Activated CD8-positive, alpha-beta memory T cell treated with anti-CD3 and anti-CD28 coated beads, Interleukin-2, amount 50 U/mL, for 1 hour (primary cell): ENCODE results near the gene GYS1.

Source experiments
- DNase-seq: peaks from one replicate; pipeline ENCODE4 v3.0.0-alpha.2; 2020; ENCODE audit errors: extremely low read depth

GYS1 gene

GRCh38 chr19:49017666-49018351, 24.7 kb upstream of the GYS1 start:
- DNase-seq, result no peak

- DNase-seq, result no peak
These were observed 24.0 kb upstream of the GYS1 start, which contains the start of gene LHB for GRCh38 chr19:49017041-49017665. LHB (minus strand) TSS chr19:49017091; CDS start chr19:49017081, 10 bp downstream.

GRCh38 chr19:49016067-49016839, 23.1 kb upstream of the GYS1 start:
- DNase-seq, result no peak

GRCh38 chr19:49014870-49015255, 21.8 kb upstream of the GYS1 start:
- DNase-seq, result no peak

GRCh38 chr19:49014123-49014869, 21.2 kb upstream of the GYS1 start:
- no peak for DNase-seq

GRCh38 chr19:49011194-49011593, 18.1 kb upstream of the GYS1 start:
- DNase-seq, result no peak

- DNase-seq, result no peak
These were observed 17.3 kb upstream of the GYS1 start for GRCh38 chr19:49010453-49010852.

GRCh38 chr19:49009828-49010227, 16.7 kb upstream of the GYS1 start:
- DNase-seq, result no peak

GRCh38 chr19:49006905-49007304, 13.8 kb upstream of the GYS1 start:
- DNase-seq, result no peak

- no peak for DNase-seq
These were observed 12.0 kb upstream of the GYS1 start for GRCh38 chr19:49004964-49005614.

GRCh38 chr19:49004133-49004532, 11.0 kb upstream of the GYS1 start:
- no peak for DNase-seq

GRCh38 chr19:48999481-49000325, 6.6 kb upstream of the GYS1 start:
- DNase-seq, result peak; percentile 38

GRCh38 chr19:48997972-48998371, 4.9 kb upstream of the GYS1 start:
- no peak for DNase-seq

- DNase-seq, result no peak
These were observed 902 bp upstream of the GYS1 start for GRCh38 chr19:48994035-48994386.

GRCh38 chr19:48992581-48993174, 431 bp downstream of the GYS1 start:
- DNase-seq, result no peak

- DNase-seq, result no peak
These were observed 1.1 kb downstream of the GYS1 start for GRCh38 chr19:48991873-48992580.

- no peak for DNase-seq
These were observed 2.0 kb downstream of the GYS1 start for GRCh38 chr19:48991011-48991609.

GRCh38 chr19:48990400-48990799, 2.7 kb downstream of the GYS1 start:
- DNase-seq, result no peak

GRCh38 chr19:48989701-48990291, 3.3 kb downstream of the GYS1 start:
- DNase-seq, result no peak
